ENCODE data around the gene CELF4.

DNA sequence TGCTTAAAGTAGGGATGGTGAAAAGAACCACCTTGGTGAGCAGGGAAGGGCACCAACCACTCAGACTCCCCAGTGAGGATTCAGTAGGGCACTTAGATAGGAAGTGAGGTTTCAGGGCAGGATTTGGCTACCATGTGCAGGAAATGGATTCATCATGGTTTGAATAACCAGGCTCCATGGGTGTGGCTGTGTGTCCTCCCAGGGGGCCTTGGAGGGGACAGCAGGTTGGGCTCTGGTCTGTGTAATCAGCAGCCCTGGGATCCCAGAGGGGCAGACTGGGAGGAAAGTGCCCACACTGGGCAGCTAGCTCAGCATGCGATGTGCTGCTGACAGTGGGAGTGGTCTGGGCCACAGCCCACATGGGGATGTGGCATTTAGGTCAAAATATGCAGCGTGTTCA is 224.6 kb downstream of the CELF4 start:
- TF ChIP-seq, protein P1, sequence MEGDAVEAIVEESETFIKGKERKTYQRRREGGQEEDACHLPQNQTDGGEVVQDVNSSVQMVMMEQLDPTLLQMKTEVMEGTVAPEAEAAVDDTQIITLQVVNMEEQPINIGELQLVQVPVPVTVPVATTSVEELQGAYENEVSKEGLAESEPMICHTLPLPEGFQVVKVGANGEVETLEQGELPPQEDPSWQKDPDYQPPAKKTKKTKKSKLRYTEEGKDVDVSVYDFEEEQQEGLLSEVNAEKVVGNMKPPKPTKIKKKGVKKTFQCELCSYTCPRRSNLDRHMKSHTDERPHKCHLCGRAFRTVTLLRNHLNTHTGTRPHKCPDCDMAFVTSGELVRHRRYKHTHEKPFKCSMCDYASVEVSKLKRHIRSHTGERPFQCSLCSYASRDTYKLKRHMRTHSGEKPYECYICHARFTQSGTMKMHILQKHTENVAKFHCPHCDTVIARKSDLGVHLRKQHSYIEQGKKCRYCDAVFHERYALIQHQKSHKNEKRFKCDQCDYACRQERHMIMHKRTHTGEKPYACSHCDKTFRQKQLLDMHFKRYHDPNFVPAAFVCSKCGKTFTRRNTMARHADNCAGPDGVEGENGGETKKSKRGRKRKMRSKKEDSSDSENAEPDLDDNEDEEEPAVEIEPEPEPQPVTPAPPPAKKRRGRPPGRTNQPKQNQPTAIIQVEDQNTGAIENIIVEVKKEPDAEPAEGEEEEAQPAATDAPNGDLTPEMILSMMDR (IDR thresholded peaks at IDR 0.05; ENCODE audit: low read depth, low read length, poor library complexity, severe bottlenecking): no peak
- TF ChIP-seq EZH2phosphoT487 (IDR thresholded peaks at IDR 0.05; ENCODE audit: borderline replicate concordance, low read length): no peak
